OCI-LY1 (cell line): Measurements from ENCODE around the gene CLTC.

Experiments
- CTCF ChIP-seq: fragments of 200-600 bp; sonication (generic), shearing (Covaris generic); IDR thresholded peaks from 2 replicates; pipeline ENCODE4 v1.5.1; 2017; ENCODE audit warnings: mild to moderate bottlenecking, antibody characterized with exemption, low read length, moderate library complexity, mixed read lengths
- EZH2 ChIP-seq: fragments of 200-600 bp; sonication (generic), shearing (Covaris generic); IDR thresholded peaks from 2 replicates; pipeline ENCODE4 v1.8.0; 2017; ENCODE audit warnings: borderline replicate concordance, mixed run types, mild to moderate bottlenecking, antibody characterized with exemption, low read length, moderate library complexity, mixed read lengths

DNA sequence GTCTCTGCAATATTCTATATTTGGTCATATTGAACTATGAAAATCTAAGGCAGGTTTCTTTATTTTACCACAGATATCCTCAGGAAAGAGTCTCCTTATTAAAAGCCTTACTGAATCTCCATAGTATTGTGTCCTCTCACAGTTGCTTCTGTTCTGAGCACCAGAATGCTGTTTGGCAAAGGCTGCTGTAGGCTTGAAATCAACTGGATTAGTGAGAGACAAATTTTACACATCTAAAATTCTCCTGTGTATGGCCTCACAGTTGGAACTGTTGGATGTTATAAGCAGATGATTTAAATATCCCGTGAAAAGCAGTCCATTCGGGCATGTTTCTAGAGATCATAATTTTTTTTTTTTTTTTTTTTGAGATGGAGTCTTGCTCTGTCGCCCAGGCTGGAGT lies 9.5 kb downstream of the CLTC start:
- TF ChIP-seq CTCF (no peak), EZH2 (no peak)
